ENCODE measurements around the gene OR7D4.
"Not testable (repeated sequence)": the region's sequence is repeated elsewhere in the genome, so short reads cannot be mapped to it uniquely, and the experiment has no call there.

OR7D4 gene

DNA sequence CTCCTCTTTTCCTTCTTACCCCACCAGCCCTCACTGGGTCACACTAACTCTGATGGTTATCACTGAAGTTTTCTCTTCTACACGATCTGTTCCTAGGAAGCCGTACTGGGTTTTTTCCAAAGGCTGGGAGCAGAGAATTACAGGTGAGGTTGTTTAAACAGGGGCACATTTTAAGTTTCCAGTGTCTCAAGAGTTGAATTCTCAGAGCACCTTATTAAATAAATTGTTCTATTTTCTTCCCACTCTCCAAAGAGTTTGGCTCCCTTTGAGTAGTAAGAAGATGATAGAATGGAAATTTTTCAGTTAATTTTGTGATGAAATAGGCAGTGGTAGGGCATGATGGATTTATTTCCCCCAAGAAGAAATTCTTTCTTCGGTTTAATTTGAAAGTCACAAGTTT, at the start of gene OR7D4:
OR7D4 (minus strand) TSS at position 101 of the 400 bp plus-strand sequence. CDS start 4,752 bp downstream, outside the sequence.
- no peak within 1 kb of the TSS for H3K4me3 ChIP-seq (ENCODE audit: low read length)
- TF ChIP-seq, protein P1, sequence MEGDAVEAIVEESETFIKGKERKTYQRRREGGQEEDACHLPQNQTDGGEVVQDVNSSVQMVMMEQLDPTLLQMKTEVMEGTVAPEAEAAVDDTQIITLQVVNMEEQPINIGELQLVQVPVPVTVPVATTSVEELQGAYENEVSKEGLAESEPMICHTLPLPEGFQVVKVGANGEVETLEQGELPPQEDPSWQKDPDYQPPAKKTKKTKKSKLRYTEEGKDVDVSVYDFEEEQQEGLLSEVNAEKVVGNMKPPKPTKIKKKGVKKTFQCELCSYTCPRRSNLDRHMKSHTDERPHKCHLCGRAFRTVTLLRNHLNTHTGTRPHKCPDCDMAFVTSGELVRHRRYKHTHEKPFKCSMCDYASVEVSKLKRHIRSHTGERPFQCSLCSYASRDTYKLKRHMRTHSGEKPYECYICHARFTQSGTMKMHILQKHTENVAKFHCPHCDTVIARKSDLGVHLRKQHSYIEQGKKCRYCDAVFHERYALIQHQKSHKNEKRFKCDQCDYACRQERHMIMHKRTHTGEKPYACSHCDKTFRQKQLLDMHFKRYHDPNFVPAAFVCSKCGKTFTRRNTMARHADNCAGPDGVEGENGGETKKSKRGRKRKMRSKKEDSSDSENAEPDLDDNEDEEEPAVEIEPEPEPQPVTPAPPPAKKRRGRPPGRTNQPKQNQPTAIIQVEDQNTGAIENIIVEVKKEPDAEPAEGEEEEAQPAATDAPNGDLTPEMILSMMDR (conservative IDR thresholded peaks at IDR 0.05; ENCODE audit: low read depth, low read length), result no peak
- no peak for DNase-seq (ENCODE audit: low read depth)

DNA sequence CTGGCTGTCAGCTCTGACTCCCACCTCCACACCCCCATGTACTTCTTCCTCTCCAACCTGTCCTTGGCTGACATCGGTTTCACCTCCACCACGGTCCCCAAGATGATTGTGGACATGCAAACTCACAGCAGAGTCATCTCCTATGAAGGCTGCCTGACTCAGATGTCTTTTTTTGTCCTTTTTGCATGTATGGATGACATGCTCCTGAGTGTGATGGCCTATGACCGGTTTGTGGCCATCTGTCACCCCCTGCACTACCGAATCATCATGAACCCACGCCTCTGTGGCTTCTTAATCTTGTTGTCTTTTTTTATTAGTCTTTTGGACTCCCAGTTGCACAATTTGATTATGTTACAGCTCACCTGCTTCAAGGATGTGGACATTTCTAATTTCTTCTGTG, 31.8 kb upstream of the OR7D4 start:
- no peak for DNase-seq (ENCODE audit: low read depth)
- TF ChIP-seq, protein P1 (conservative IDR thresholded peaks at IDR 0.05; ENCODE audit: low read depth, low read length), result no peak
- H3K4me3 ChIP-seq (ENCODE audit: low read length), result no peak overlapping the region

DNA sequence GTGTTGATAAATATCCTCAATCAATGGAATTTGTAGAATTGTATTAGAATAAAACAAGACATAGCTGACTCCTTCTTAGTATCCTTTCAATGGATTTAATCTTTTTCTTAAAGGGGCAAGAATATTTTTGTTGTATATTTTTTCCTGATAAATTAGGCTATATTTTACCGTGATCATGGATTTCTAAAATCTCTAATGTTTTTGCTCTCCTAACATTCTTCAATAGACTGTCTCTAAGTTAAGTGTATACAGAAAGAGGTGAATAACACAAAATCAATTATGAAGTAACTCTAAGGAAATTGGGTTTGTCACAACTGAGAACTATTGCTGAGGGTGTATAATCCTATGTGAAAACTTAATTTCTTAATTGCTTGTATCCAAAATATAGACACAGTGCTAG, 31.2 kb upstream of the OR7D4 start, which contains the start of gene OR7E24:
OR7E24 (plus strand) TSS at position 301 of the 400 bp plus-strand sequence. CDS start 114 bp downstream, outside the sequence.
- no peak within 1 kb of the TSS for H3K4me3 ChIP-seq (ENCODE audit: low read length)
- TF ChIP-seq, protein P1 (conservative IDR thresholded peaks at IDR 0.05; ENCODE audit: low read depth, low read length), result no peak
- no peak for DNase-seq (ENCODE audit: low read depth)

DNA sequence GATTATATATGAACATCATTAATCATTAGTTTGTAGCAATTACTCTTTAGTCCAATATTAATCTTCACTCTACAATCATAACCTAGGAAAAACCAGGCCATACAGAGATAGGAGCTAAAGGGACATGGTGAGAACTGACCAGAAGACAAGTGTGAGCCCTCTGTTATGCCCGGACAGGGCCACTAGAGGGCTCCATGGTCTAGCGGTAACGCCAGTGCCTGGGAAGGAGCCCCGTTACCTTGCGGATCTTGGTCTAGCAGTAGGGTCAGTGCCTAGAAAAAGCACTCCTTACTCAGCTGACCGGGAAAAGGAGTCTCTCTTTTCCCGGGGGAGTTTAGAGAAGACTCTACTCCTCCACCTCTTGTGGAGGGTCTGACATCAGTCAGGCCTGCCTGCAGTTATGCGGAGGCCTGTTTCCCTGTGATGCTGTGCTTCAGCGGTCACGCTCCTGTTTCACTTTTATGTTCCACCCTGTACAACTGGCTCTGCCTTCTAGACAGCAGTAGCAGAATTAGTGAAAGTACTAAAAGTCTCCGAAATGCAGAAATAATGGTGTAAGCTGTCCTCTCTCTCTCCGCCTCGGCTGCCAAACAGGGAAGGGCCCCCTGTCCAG, 13.8 kb downstream of the OR7D4 start:
- peak; percentile 0 for DNase-seq (ENCODE audit: low read depth)
- TF ChIP-seq, protein P1 (conservative IDR thresholded peaks at IDR 0.05; ENCODE audit: low read depth, low read length), result peak; percentile 72
- H3K4me3 ChIP-seq (ENCODE audit: low read length), result no peak overlapping the region

DNA sequence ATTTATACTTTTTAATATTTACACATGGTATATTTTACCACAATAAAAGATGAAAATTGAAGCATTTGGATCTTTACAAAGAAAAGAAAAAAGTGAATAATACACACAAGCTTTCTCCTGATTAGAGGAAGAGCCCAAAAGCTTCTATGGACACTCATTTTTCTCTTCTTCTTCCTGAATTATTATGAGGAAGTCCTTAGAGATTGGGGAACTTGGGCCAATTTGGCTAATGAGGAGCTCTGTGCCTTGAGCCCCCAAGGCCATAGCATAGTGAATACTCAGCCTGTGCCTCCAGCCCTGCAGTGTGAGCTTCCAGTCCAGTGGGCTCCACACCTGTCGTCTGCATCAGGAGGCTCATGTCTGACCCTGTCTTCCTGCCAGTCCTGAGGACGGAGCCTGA, 21.3 kb downstream of the OR7D4 start:
- not testable (repeated sequence) for DNase-seq (ENCODE audit: low read depth); H3K4me3 ChIP-seq (ENCODE audit: low read length)

DNA sequence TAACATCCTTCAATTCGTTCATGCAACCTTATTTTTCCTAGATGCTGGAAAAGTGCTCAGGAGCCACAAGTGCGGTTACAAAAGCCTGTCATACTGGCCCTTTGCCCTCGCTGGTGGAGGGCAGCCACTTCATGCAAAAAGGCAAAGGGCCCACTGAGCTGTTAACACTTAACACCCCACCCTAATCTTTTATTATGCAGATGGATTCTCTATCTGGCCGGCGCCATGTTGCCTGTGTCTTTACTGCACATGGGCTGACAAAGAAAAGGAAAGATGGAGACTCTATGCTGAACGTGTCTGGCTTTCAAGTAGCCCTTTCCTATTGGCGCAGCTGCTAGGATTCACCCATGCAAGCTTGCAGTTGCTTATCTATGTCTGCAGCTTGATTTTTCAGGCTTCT, 29.9 kb downstream of the OR7D4 start:
- TF ChIP-seq, protein P1 (conservative IDR thresholded peaks at IDR 0.05; ENCODE audit: low read depth, low read length), result no peak
- no peak for DNase-seq (ENCODE audit: low read depth)
- no peak overlapping the region for H3K4me3 ChIP-seq (ENCODE audit: low read length)

DNA sequence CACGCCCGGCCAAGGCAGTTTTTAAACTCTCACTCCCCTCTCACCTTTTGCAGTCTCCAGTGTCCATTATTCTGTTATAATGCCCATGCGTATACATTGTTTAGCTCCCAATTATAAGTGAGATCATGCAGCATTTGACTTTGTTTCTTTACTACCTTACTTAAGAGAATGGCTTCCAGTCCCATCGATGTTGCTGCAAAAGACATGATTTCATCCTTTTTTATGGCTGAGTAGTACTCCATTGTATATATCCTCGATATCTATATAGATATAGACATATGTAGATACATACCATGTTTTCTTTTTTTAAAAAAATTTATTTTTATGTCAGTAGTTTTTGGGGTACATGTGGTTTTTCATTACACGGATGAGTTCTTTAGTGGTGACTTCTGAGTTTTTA, 32.2 kb downstream of the OR7D4 start:
- no peak for DNase-seq (ENCODE audit: low read depth)
- no peak overlapping the region for H3K4me3 ChIP-seq (ENCODE audit: low read length)
- TF ChIP-seq, protein P1 (conservative IDR thresholded peaks at IDR 0.05; ENCODE audit: low read depth, low read length), result no peak
